GM13977 (cell line): ENCODE results near the gene CMYA5.

ENCODE experiments used
- DNase-seq: peaks from one replicate; pipeline ENCODE4 v3.0.0; 2012; ENCODE audit warnings: low spot score
- CTCF ChIP-seq: IDR thresholded peaks from 2 replicates; pipeline ENCODE4 v1.5.1; 2012; ENCODE audit warnings: mild to moderate bottlenecking, control low read depth; ENCODE audit not compliant: insufficient read depth; ENCODE audit errors: extremely low read depth, missing control alignments
- in situ Hi-C: fragments of 300-500 bp; cut with MboI; formaldehyde crosslinking; loops from one replicate; pipeline ENCODE4 v1.12.0; 2022; ENCODE audit warnings: low sequenced_read_pairs, low pct_unique_long_range_greater_than_20kb, mixed read lengths, inconsistent platforms; ENCODE audit not compliant: unreplicated experiment

CMYA5 gene

GRCh38 chr5:79787448-79787847 lies 97.8 kb downstream of the CMYA5 start:
- no peak for TF ChIP-seq CTCF
- no peak for DNase-seq
- in situ Hi-C loops = no loop called here

GRCh38 chr5:79791843-79792242 lies 102.2 kb downstream of the CMYA5 start:
- DNase-seq = no peak
- no peak for TF ChIP-seq CTCF
- in situ Hi-C loops = no loop called here

GRCh38 chr5:79792463-79792862 lies 102.8 kb downstream of the CMYA5 start:
- TF ChIP-seq CTCF = no peak
- DNase-seq = no peak
- in situ Hi-C loops = no loop called here

- TF ChIP-seq CTCF = no peak
- no peak for DNase-seq
- in situ Hi-C loops = no loop called here
Observed at GRCh38 chr5:79793304-79793703, 103.7 kb downstream of the CMYA5 start.

GRCh38 chr5:79793722-79794121 lies 104.1 kb downstream of the CMYA5 start:
- TF ChIP-seq CTCF = no peak
- no peak for DNase-seq
- in situ Hi-C loops = no loop called here

- no peak for TF ChIP-seq CTCF
- in situ Hi-C loops = no loop called here
- DNase-seq = no peak
Observed at GRCh38 chr5:79794347-79794746, 104.7 kb downstream of the CMYA5 start.
